Loucy (cell line): ENCODE results near the gene ZFP90.

Experiments used
- CTCF ChIP-seq: fragments of 200-600 bp; sonication (generic); conservative IDR thresholded peaks from 2 replicates; pipeline ENCODE4 v1.5.1; 2014; ENCODE audit warnings: mild to moderate bottlenecking, antibody characterized with exemption, low read length
- EZH2phosphoT487 ChIP-seq: fragments of 200-600 bp; IDR thresholded peaks from 2 replicates; pipeline ENCODE4 v1.6.1; 2018; ENCODE audit warnings: antibody characterized with exemption, mild to moderate bottlenecking, moderate library complexity, borderline replicate concordance

GRCh38 chr16:68526782-68527145 lies 12.3 kb upstream of the ZFP90 start:
- TF ChIP-seq CTCF: no peak
- TF ChIP-seq EZH2phosphoT487: no peak
